Neural crest cell (in vitro differentiated cells): ENCODE data around the gene PILRA. TPM values are rescaled to one million over a fixed set of nuclear protein-coding genes. Genes with fewer than 3 reads are reported as not detected.

Experiments
- DNase-seq: peaks from one replicate; pipeline ENCODE4 v3.0.0; 2021; ENCODE audit warnings: low read depth, mixed read lengths, low spot score
- H3K27ac Mint-ChIP-seq: one replicate; pipeline ENCODE4 v1.8.0; 2021; ENCODE audit warnings: mild to moderate bottlenecking, mixed read lengths; ENCODE audit not compliant: unreplicated experiment
- H3K27me3 Mint-ChIP-seq: 2 replicates; pipeline ENCODE4 v1.8.0; 2021; ENCODE audit warnings: low read depth, mild to moderate bottlenecking, mixed read lengths
- H3K36me3 Mint-ChIP-seq: 2 replicates; pipeline ENCODE4 v1.8.0; 2021; ENCODE audit warnings: low read depth, mild to moderate bottlenecking, mixed read lengths
- H3K4me1 Mint-ChIP-seq: 2 replicates; pipeline ENCODE4 v1.8.0; 2021; ENCODE audit warnings: mixed read lengths
- H3K4me3 Mint-ChIP-seq: one replicate; pipeline ENCODE4 v1.8.0; 2021; ENCODE audit warnings: mild to moderate bottlenecking, mixed read lengths
- H3K9me3 Mint-ChIP-seq: 2 replicates; pipeline ENCODE4 v1.8.0; 2021; ENCODE audit warnings: mixed read lengths
- total RNA-seq: library from RNA; stranded (reverse); gene quantifications from 2 replicates; pipeline ENCODE4 v1.2.1, GENCODE V29; 2021
- TF ChIP-seq, protein P1 (sequence below): fragments of 200-600 bp; sonication (generic); conservative IDR thresholded peaks from 2 replicates; pipeline ENCODE4 v1.5.0; 2021; ENCODE audit warnings: antibody characterized with exemption, mild to moderate bottlenecking

Gene PILRA
- total RNA-seq, 1 donor from 2014 or later, result 2.6 TPM

DNA sequence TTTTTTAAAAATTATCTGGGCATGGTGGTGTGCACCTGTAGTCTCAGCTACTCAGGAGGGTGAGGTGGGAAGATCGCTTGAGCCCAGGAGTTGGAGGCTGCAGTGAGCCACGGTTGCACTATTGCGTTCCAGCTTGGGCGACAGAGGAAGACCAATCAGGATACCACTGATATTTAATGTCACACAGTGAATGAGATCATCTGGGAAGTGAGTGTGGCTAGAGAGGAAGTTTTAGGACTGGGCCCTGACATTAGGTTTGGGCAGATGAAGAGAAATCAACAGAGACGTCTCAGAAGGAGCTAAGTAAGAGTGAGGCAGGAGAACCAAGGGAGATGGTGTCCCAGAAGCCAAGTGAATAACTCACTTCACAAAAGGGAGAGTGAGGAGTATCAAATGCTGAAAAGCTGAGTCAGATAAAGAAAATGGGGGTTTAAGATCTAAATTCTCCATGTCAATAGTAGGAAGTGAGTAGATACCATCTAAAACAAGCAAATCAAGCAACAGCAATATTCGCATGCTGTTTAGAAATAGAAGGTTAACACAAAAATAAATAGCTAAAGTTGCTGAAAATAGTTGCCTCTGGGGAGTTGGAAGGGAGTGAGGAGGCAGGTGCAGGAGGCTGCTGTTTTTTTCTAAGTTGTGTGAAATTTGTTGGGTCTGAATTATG is 11.5 kb downstream of the PILRA start:
- Mint-ChIP-seq H3K4me3 (no peak overlapping the region), H3K27ac (no peak overlapping the region), H3K9me3 (no peaks in the 10 kb centered on the region), H3K27me3 (no peaks in the 10 kb centered on the region), H3K4me1 (no peaks in the 10 kb centered on the region), H3K36me3 (no peaks in the 10 kb centered on the region)
- no peak for DNase-seq
- TF ChIP-seq, protein P1, sequence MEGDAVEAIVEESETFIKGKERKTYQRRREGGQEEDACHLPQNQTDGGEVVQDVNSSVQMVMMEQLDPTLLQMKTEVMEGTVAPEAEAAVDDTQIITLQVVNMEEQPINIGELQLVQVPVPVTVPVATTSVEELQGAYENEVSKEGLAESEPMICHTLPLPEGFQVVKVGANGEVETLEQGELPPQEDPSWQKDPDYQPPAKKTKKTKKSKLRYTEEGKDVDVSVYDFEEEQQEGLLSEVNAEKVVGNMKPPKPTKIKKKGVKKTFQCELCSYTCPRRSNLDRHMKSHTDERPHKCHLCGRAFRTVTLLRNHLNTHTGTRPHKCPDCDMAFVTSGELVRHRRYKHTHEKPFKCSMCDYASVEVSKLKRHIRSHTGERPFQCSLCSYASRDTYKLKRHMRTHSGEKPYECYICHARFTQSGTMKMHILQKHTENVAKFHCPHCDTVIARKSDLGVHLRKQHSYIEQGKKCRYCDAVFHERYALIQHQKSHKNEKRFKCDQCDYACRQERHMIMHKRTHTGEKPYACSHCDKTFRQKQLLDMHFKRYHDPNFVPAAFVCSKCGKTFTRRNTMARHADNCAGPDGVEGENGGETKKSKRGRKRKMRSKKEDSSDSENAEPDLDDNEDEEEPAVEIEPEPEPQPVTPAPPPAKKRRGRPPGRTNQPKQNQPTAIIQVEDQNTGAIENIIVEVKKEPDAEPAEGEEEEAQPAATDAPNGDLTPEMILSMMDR, result no peak

- Mint-ChIP-seq H3K27me3 (peaks cover under 1% of the 10 kb centered on the region), H3K4me3 (no peak overlapping the region), H3K9me3 (no peaks in the 10 kb centered on the region), H3K36me3 (no peaks in the 10 kb centered on the region), H3K4me1 (no peaks in the 10 kb centered on the region), H3K27ac (no peak overlapping the region)
- TF ChIP-seq, protein P1, result no peak
- DNase-seq, result no peak
Measured at GRCh38 chr7:100386940-100387339, 13.7 kb downstream of the PILRA start.

GRCh38 chr7:100387695-100388094 is 14.4 kb downstream of the PILRA start:
- TF ChIP-seq, protein P1, result no peak
- H3K9me3 Mint-ChIP-seq, result no peaks in the 10 kb centered on the region
- H3K27me3 Mint-ChIP-seq, result peaks cover 6% of the 10 kb centered on the region
- no peak overlapping the region for H3K4me3 Mint-ChIP-seq
- H3K4me1 Mint-ChIP-seq, result no peaks in the 10 kb centered on the region
- no peak for DNase-seq
- H3K27ac Mint-ChIP-seq, result no peak overlapping the region
- H3K36me3 Mint-ChIP-seq, result no peaks in the 10 kb centered on the region

GRCh38 chr7:100389437-100390088 is 16.3 kb downstream of the PILRA start:
- H3K36me3 Mint-ChIP-seq, result no peaks in the 10 kb centered on the region
- no peaks in the 10 kb centered on the region for H3K9me3 Mint-ChIP-seq

GRCh38 chr7:100390286-100391009 is 17.2 kb downstream of the PILRA start:
- TF ChIP-seq, protein P1, result no peak
- H3K36me3 Mint-ChIP-seq, result no peaks in the 10 kb centered on the region
- H3K4me3 Mint-ChIP-seq, result no peak overlapping the region
- H3K27me3 Mint-ChIP-seq, result peaks cover 13% of the 10 kb centered on the region
- no peak for DNase-seq
- H3K9me3 Mint-ChIP-seq, result no peaks in the 10 kb centered on the region
- peak overlapping the region; percentile 63 for H3K27ac Mint-ChIP-seq
- no peaks in the 10 kb centered on the region for H3K4me1 Mint-ChIP-seq

More at GRCh38 chr7:100389437-100390088, 16.3 kb downstream of the PILRA start:
- peaks cover 13% of the 10 kb centered on the region for H3K27me3 Mint-ChIP-seq
- DNase-seq, result no peak
- H3K27ac Mint-ChIP-seq, result no peak overlapping the region
- H3K4me1 Mint-ChIP-seq, result no peaks in the 10 kb centered on the region
- no peak overlapping the region for H3K4me3 Mint-ChIP-seq
- TF ChIP-seq, protein P1, result no peak
